Activated T-cell treated with anti-CD3 and anti-CD28 coated beads for 4 hours (primary cell): ENCODE measurements around the gene HAAO.
"Not testable (repeated sequence)": the region's sequence is repeated elsewhere in the genome, so short reads cannot be mapped to it uniquely, and the experiment has no call there.

Experiments
- DNase-seq: peaks from one replicate; pipeline ENCODE4 v3.0.0-alpha.2; 2020

Gene HAAO

GRCh38 chr2:42792583-42793333 lies at the start of gene HAAO:
TSS of gene HAAO (minus strand) at chr2:42792583. CDS start at chr2:42792536, 47 bp downstream.
- DNase-seq: no peak

GRCh38 chr2:42841344-42841743 lies 49.0 kb upstream of the HAAO start:
- DNase-seq: no peak

DNA sequence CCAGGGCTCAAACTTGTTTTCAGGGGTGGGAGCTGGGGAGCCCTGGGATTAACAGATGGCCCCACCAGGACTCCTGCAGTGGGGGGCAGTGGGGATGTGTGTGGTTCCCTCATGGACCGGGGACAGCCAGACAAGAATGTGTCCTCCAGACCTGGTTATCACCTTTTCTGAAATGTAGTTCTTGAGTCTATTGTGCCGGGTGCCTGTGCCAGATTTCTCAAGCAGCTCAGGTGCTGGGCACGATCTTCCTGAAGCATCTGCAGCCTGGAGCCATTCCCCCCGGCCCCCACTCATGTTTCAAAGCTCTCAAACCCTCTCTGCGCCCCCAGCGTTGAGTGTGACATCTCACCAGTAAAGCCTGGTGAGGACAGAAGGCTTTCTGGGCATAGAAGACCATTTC lies 48.4 kb upstream of the HAAO start:
- no peak for DNase-seq

DNA sequence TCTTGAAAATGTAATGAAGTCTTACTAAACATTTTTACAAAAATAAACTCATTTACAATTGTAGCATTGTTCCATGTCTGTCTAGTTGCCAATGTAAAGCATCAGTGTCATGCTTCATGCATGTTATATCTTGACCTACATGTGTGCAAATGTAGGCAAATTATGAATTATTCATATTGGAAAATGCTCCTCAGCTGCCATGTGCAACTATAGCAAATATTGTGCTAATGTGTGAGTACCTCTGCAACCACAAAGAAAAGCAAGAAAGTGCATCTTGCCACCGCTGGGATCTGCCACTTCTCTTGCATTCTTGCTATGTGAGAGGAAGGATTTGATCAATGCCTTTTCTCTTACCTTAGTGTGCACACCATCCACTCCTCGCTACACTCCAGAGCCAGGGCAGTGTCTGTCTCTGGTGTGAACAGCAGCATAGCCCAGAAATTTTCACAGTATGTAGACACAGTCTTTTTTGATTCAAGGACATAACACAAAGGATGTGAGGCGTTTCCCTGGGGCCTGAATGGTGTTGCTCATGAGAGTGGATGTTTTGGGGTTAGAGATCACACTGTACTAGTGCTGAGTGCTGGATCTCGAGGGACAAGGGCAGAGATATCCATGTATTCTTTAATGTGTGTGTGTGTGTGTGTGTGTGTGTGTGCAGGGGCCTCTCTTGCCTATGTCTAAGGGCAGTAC lies 47.6 kb upstream of the HAAO start:
- DNase-seq: no peak

DNA sequence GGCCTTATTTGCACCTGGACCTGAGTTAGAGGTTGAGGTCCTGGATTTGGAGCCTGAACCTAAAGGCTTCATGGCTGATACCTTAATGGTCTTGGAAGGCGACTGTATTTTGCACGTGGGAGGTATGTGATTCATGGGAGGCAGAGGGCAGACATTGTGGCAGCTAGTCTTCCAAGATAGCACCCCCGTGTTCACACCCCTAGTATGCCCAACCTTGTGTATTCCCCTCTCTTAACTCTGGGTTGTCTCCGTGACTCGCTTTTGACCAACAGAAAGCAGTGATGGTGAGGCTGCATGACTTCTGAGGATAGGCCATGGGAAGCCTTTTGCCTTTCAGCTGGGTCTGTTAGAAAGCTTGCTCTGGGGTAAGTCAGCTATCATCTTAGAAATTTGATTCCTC lies 45.8 kb upstream of the HAAO start:
- DNase-seq: no peak

DNA sequence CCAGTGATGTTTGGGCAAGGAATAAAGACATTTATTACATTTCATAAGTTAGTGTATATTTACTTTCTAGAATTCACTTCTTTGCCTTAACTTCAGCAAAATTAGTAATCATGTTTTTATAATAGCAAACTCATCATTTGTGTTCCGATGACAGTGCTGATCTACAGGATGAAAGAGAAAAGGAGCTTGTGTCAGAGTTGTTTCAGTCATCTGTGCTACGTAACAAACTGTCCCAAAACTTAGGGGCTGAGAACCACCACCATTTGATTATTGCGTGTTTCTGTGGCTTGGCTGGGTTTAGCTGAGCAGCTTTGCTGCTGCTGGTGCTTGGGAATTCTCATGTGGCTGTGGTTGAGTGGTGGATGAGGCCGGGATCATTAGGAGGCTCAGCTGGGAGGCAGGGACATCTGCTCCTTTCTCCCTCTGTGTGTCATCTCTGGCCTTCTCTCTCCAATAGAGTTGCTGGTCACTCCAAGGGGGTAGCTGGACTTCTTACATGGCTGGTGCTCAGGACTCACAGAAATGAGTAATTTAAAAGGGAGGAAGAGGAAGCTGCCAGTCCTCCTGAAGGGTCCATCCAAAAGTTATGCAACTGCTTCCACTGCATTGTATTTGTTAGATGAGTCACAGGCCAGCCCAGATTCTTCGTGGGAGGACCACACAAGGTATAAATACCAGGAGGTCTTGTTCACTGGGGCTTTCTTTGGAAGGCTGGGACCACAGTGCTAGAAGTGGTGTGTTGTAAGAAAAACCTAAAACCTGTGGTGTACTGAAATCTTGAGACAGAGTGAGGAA lies 43.4 kb upstream of the HAAO start:
- no peak for DNase-seq

GRCh38 chr2:42834161-42834560 lies 41.8 kb upstream of the HAAO start:
- no peak for DNase-seq

- DNase-seq: no peak
Measured at GRCh38 chr2:42832289-42832634, 39.9 kb upstream of the HAAO start.

GRCh38 chr2:42831575-42832288 lies 39.3 kb upstream of the HAAO start:
- DNase-seq: not testable (repeated sequence)

GRCh38 chr2:42830922-42831574 lies 38.7 kb upstream of the HAAO start:
- DNase-seq: no peak

DNA sequence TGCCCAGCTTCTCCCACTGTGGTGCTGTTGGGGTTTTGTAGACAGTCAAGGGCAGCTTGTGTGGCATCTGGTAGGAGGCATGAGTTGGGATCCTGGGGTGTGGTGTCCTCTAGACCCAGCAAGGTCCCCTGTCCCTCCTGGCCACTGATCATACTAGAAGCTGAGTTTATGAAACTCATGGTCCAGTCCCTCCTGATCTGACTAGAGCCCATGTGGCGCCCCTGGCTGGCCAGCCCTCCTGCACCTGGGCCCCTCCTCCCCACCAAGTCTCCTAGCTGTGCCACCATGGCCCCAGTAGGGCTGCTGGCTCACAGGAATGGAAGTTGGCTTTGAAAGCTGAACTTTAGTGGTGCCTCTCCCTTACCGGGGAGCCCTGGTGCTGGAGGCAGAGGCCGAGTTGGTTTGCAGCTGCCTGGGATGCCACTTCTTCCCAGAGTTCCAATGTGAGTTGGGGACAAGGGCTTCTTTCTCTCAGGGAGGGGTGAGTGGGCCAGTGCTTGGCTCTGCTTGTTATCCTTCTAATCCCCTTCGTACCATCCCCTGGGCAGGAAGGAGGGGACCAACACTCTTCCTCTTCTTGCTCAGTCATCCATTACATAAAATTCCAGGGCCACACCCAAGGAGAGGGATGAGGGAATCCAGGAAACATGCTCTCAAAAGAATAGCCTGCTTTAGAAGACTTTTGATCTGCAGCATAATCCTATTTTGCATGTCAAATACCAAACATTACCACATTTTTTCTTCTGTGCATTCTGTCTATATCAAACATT lies 37.5 kb upstream of the HAAO start:
- DNase-seq: no peak

DNA sequence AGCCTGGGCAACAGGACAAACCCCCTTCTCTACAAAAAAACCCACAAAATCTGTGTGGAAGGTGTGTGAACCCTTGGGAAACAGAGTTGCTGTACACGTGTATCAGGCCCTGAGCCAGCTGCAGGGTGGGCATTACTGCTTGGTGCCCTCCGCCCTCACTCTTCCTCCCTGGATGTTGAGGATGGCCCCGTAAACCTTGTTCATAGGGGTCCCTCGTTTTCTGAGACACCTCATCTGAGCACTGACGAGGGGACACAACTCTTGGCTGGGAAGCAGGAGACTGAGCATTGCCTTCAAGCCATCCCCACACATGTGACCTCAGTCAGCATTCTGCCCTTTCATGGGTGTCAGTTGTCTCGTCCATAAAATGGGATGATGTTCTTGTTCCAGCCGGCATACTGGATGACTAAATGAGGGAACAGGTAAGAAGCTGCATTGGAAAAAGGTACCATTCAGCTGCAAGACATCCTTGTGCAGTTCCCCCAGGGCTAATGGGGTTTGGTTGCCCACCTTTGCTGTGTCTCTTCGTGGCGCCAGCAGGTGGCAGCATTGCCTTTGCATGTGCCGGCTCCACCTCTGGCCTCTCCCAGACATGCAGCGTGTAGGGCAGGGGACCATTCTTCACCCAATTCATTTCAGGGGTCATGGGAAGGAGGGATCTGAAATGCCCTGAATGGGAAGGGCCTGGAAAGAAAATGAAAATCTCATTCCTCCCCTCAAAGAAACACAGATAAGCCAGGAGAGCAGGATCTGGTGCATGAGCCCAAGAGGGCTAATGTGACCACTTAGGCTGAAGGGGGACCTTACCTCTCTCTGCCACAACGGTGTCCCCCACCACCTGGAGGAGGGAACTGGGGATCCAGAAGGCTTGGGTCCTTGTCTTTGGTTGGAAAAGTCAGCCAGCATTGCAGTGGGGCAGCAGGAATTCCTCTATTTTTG lies 36.4 kb upstream of the HAAO start:
- DNase-seq: peak; percentile 44

DNA sequence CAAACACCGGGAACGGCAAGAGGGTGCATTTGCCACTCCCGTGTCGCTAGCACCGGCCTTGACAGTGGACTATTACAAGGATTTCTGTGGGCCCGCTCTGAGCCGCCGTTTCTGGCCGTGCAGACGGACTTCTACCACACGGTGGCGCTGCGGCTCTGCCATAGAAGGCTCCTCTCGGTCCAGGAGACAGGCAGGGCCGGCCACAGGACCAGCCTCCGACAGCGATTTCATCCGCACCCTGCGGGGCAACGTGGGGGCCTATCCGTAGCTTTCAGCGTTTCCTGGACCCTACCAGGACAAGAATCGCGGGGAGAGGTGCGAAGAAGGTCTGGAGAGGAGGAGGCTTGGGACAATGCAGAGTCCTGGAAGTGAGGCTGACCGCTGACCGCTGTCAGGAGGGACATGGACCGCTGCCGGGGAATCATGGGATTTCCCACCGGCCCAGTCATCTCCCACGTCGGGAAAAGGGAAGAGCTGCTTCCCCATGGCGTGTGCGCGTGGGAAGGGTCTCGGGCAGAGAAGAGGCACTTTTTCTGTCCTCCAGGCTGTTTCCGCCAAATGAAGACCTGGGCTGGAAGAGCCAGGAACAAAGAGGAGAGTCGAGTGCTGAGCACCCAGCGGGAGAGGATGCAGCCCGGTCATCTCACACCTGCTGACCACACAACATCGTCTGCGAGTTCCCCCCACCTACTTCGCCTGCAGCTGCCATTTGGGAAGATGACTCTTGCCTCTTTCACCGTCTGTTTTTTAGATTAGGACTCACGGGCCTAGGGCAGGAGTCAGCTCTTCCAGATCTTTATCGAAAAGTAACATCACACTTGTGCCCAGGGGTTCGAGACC lies 35.5 kb upstream of the HAAO start:
- DNase-seq: peak; percentile 72

GRCh38 chr2:42826231-42826630 lies 33.8 kb upstream of the HAAO start:
- DNase-seq: no peak

DNA sequence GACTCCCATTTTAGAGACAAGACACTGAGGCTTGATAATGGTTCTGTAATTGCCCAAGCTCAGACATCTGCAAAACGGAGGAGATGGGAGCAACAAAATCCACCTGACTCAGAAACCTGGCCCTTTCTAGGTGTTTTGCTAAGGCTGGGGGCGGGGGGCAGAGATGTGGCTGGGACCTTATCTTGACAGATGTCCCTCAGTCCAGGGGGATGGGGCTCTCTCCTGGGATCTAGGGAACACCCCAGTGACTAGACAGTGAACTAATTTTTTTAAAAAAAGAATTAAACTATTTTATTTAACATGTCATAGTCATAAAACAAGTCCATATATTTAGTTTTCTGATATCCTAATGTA lies 32.0 kb upstream of the HAAO start:
- DNase-seq: no peak

DNA sequence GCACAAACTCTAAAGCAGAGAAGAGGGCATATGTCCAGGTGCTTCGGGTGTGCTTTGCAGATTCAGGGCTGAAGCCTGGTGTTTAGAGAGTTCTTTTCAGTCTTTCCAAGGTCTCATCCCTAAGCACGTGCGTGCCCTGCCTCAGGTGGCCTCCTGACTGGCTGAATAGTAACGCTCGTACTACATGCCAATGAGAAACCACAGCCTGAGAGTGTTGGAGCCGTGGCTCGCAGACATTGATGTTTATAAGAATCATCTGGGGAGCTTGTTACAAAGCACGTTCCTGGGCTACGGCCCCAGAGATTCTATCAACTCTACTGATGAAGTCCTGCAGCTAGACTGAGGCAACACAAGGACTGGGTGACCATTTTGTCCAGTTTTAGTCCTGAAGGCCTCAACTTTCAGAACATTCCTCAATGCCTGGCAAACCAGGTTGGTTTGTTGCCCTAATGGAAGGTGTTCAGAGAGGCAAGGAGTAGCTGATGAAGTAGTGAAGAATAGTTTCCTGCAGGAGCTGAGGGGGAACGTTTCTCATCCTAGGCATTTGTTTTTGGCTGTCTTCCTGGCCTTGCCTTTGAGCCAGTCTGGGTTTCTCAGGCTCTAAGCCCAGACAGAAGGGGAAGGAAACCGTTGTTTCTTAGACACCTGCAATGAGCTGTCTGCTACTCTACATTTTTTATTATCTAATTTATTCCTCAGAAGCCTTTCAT lies 31.5 kb upstream of the HAAO start:
- DNase-seq: no peak

DNA sequence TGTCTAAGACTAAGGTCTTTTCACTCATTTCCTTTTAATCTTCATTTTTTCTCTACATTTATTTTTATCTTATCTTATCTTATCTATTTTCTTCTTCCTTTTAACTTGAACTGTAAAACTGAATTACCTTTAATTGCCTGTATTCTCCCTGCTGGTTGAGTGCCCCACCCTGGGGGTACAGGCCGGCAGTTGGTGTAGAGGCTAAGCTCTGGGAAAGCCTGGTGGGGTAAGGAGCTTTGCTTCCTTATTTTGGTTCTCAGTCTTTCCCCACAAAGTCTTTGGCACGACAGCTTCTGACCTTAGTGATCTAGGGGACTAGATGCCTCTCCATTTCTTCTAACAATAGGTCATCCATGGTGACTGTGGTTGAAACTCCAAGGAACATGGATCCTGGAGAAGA lies 26.8 kb upstream of the HAAO start:
- no peak for DNase-seq

- DNase-seq: no peak
Measured at GRCh38 chr2:42815726-42816125, 23.3 kb upstream of the HAAO start.

DNA sequence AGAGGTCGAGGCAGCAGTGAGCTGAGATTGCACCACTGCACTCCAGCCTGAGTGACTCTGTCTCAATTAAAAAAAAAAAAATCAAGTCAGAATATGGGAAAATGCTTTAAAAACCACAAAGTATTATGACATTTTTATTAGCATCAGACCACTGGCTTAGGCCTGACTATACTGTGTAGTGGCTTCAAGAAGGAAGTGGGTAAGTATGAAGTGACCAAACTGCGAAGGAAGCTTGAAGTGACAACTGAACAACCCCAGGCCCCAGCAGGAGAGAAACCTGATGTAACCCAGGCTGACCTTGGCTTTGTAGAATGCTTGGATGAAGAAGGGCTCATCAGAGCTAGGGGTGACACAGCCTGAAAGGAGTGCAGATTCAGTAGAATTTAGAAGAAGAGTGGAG lies 21.4 kb upstream of the HAAO start:
- DNase-seq: no peak
